Gastrocnemius medialis (tissue), 4 donors: ENCODE data around the gene PITX1.

Experiments used
- CTCF ChIP-seq, 5 experiments: fragments of 450-650 bp in 3 of 5; fragments of 200-600 bp in 2 of 5; sonication (generic) in 2 of 5; IDR thresholded peaks in 4 of 5; conservative IDR thresholded peaks in 1 of 5; 1 replicate in 4 of 5; 2 replicates in 1 of 5; pipeline ENCODE4 v1.5.1; 2016 to 2019; ENCODE audit warnings: antibody characterized with exemption in 5 of 5, mild to moderate bottlenecking in 3 of 5, moderate library complexity in 3 of 5
- POLR2A ChIP-seq, 2 donors: fragments of 450-650 bp; IDR thresholded peaks; one replicate each; pipeline ENCODE4 v1.6.1; 2017; ENCODE audit warnings: antibody characterized with exemption in 2 of 2, mild to moderate bottlenecking in 2 of 2, moderate library complexity in 2 of 2

GRCh38 chr5:135067587-135067986 lies 33.6 kb upstream of the PITX1 start:
- TF ChIP-seq CTCF (IDR thresholded peaks at IDR 0.05 in 4 of 5, conservative IDR thresholded peaks at IDR 0.05 in 1 of 5) (no peak), POLR2A (IDR thresholded peaks at IDR 0.05) (no peak)
